Measurements from ENCODE around the gene COX19.

Gene COX19

DNA sequence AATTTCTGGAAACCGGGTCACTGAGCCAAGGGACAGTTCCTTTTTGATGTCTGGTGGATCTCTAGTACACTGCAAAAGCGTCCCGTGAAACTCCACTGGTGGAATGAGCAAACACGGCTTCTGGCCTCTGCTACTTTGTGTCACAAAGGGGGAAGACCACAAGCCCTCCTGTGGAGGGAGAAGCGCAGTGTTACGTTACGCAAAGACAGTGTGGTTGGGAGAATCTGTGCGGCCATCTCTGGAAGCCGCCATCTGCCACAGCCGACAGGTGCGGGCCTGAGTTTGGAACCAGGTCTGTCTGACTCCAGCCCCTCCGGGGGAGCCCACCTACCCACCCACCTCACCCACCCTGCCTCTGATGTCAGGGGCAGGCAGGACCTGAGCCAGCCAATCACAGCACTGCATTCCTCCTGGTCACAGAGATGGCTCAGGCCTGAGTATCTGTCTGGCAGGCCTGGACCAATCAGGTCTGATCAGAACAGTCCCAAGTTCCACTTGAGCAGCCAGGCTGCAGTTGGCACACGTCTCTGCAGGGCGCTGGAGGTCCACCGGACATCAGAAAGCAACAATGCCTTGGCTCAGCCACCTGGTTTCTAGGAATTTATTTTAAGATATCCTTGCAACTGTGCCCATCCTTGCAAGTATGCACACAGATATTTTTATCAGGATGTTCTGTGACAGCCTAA is 4.7 kb upstream of the COX19 start:
- no peak overlapping the region for H3K4me2 ChIP-seq (ENCODE audit: low read depth, low read length)
- no peaks in the 10 kb centered on the region for H3K9me2 ChIP-seq (replicated peaks; ENCODE audit: insufficient read depth, low read length)
- no peak overlapping the region for H3K9ac ChIP-seq (ENCODE audit: low read length)
- H3K27me3 ChIP-seq (replicated peaks; ENCODE audit: insufficient read depth, low read length) = peaks cover 69% of the 10 kb centered on the region
- no peaks in the 10 kb centered on the region for H3K9me3 ChIP-seq (replicated peaks; ENCODE audit: insufficient read depth, low read length)
- TF ChIP-seq CTCF (IDR thresholded peaks at IDR 0.05; ENCODE audit: low read length) (no peak), EZH2 (optimal IDR thresholded peaks at IDR 0.05; ENCODE audit: low read depth, low read length) (no peak), EZH2phosphoT487 (IDR thresholded peaks at IDR 0.05; ENCODE audit: low read length) (no peak)
- 0 out of 2 replicates have a peak, but pooled peaks cover under 1% of the 10 kb centered on the region for H3F3A ChIP-seq (ENCODE audit: insufficient read depth, low read length)
- H3K4me1 ChIP-seq (ENCODE audit: low read length) = no peaks in the 10 kb centered on the region
- H3K79me2 ChIP-seq (ENCODE audit: low read length) = peaks cover 3% of the 10 kb centered on the region
- DNase-seq = no peak
- H4K20me1 ChIP-seq (ENCODE audit: insufficient read depth, low read length) = no peaks in the 10 kb centered on the region
- H2AFZ ChIP-seq (ENCODE audit: low read length) = no peak overlapping the region
- no peak overlapping the region for H3K27ac ChIP-seq (ENCODE audit: low read length)
- no peak overlapping the region for H3K4me3 ChIP-seq (ENCODE audit: low read length)
- no peaks in the 10 kb centered on the region for H3K36me3 ChIP-seq (replicated peaks; ENCODE audit: insufficient read depth, low read length)

DNA sequence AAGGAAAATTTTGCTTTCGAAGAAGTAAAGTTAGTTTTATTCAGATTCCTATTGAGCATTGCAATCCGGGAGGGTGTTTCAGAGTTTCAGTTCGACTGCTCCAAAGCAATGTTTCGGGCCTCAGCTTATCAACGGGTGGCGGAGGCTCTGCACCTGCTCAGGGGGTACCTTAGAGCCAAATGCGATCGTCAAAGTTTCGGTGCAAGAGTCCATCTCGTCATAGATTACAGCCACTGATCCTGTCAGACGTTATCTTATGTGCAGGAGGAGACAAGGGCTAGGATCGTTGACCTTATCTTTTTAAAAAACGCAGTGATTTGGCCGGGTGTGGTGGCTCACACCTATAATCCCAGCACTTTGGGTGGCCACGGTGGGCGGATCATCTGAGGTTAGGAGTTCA is 3.8 kb upstream of the COX19 start:
- no peaks in the 10 kb centered on the region for H3K9me3 ChIP-seq (replicated peaks; ENCODE audit: insufficient read depth, low read length)
- no peak overlapping the region for H3K4me3 ChIP-seq (ENCODE audit: low read length)
- H3K27me3 ChIP-seq (replicated peaks; ENCODE audit: insufficient read depth, low read length) = peaks cover 60% of the 10 kb centered on the region
- H3K4me1 ChIP-seq (ENCODE audit: low read length) = no peaks in the 10 kb centered on the region
- H3K36me3 ChIP-seq (replicated peaks; ENCODE audit: insufficient read depth, low read length) = no peaks in the 10 kb centered on the region
- peaks cover 2% of the 10 kb centered on the region; the same call in 1 of the 2 replicates for H4K20me1 ChIP-seq (ENCODE audit: insufficient read depth, low read length)
- H3K9me2 ChIP-seq (replicated peaks; ENCODE audit: insufficient read depth, low read length) = no peaks in the 10 kb centered on the region
- TF ChIP-seq CTCF (IDR thresholded peaks at IDR 0.05; ENCODE audit: low read length) (no peak), EZH2 (optimal IDR thresholded peaks at IDR 0.05; ENCODE audit: low read depth, low read length) (no peak), EZH2phosphoT487 (IDR thresholded peaks at IDR 0.05; ENCODE audit: low read length) (no peak)
- no peak overlapping the region for H3K27ac ChIP-seq (ENCODE audit: low read length)
- H2AFZ ChIP-seq (ENCODE audit: low read length) = no peak overlapping the region
- peaks cover 12% of the 10 kb centered on the region for H3K79me2 ChIP-seq (ENCODE audit: low read length)
- H3F3A ChIP-seq (ENCODE audit: insufficient read depth, low read length) = peaks cover 5% of the 10 kb centered on the region; the same call in 1 of the 2 replicates
- no peak overlapping the region for H3K9ac ChIP-seq (ENCODE audit: low read length)
- DNase-seq = no peak
- no peak overlapping the region for H3K4me2 ChIP-seq (ENCODE audit: low read depth, low read length)

- H3K4me2 ChIP-seq (ENCODE audit: low read depth, low read length) = no peak overlapping the region
- H3K27ac ChIP-seq (ENCODE audit: low read length) = no peak overlapping the region
- no peak for DNase-seq
- H3K4me3 ChIP-seq (ENCODE audit: low read length) = no peak overlapping the region
- H3F3A ChIP-seq (ENCODE audit: insufficient read depth, low read length) = peaks cover 5% of the 10 kb centered on the region; the same call in 1 of the 2 replicates
- no peaks in the 10 kb centered on the region for H3K9me3 ChIP-seq (replicated peaks; ENCODE audit: insufficient read depth, low read length)
- TF ChIP-seq EZH2 (optimal IDR thresholded peaks at IDR 0.05; ENCODE audit: low read depth, low read length) (no peak), CTCF (IDR thresholded peaks at IDR 0.05; ENCODE audit: low read length) (no peak), EZH2phosphoT487 (IDR thresholded peaks at IDR 0.05; ENCODE audit: low read length) (no peak)
- H3K9me2 ChIP-seq (replicated peaks; ENCODE audit: insufficient read depth, low read length) = no peaks in the 10 kb centered on the region
- no peak overlapping the region for H2AFZ ChIP-seq (ENCODE audit: low read length)
- no peaks in the 10 kb centered on the region for H3K36me3 ChIP-seq (replicated peaks; ENCODE audit: insufficient read depth, low read length)
- H3K9ac ChIP-seq (ENCODE audit: low read length) = no peak overlapping the region
- no peaks in the 10 kb centered on the region for H3K4me1 ChIP-seq (ENCODE audit: low read length)
- H4K20me1 ChIP-seq (ENCODE audit: insufficient read depth, low read length) = peaks cover 3% of the 10 kb centered on the region; the same call in 1 of the 2 replicates
- H3K79me2 ChIP-seq (ENCODE audit: low read length) = peaks cover 18% of the 10 kb centered on the region
- H3K27me3 ChIP-seq (replicated peaks; ENCODE audit: insufficient read depth, low read length) = peaks cover 54% of the 10 kb centered on the region
These were observed 3.2 kb upstream of the COX19 start for GRCh38 chr7:978416-979091.
